Common myeloid progenitor, CD34-positive (primary cell): ENCODE results near the gene ITGA6.

Source experiments
- CTCF ChIA-PET: fragments of 350-600 bp; sonication (Branson Sonifier 250); formaldehyde crosslinking; loops from one replicate; lab custom pipeline; 2021; ENCODE audit warnings: antibody characterized with exemption; lab: Charles Lee
- POLR2A ChIA-PET: fragments of 350-600 bp; sonication (Branson Sonifier 250); formaldehyde crosslinking; loops from one replicate; lab custom pipeline; 2021; ENCODE audit warnings: antibody characterized with exemption; lab: Charles Lee
- DNase-seq, 3 donors: peaks; one replicate each; pipeline versions ENCODE4 v3.0.0 to v3.0.0-alpha.2; 2013
- H3K27ac ChIP-seq, 2 experiments: 1 replicate in 1 of 2; 2 replicates in 1 of 2; pipeline ENCODE4 v1.7.0; 2013; ENCODE audit warnings: inconsistent platforms in 2 of 2, low read length in 2 of 2, mild to moderate bottlenecking in 2 of 2, low read depth in 1 of 2, moderate library complexity in 1 of 2; ENCODE audit not compliant: severe bottlenecking in 2 of 2, insufficient read depth in 1 of 2, poor library complexity in 1 of 2
- H3K27me3 ChIP-seq, 5 experiments: replicated peaks in 2 of 5; 1 replicate in 3 of 5; 2 replicates in 2 of 5; pipeline versions ENCODE4 v1.6.1 to v1.7.0; 2013; ENCODE audit warnings: low read length in 4 of 5, mild to moderate bottlenecking in 2 of 5, moderate library complexity in 2 of 5, inconsistent platforms in 1 of 5; ENCODE audit not compliant: insufficient read depth in 5 of 5, control insufficient read depth in 4 of 5
- H3K36me3 ChIP-seq, 4 experiments: 1 replicate in 2 of 4; 2 replicates in 2 of 4; pipeline versions ENCODE4 v1.6.1 to v1.7.0; 2013; ENCODE audit warnings: low read length in 3 of 4, control low read depth in 1 of 4, mild to moderate bottlenecking in 1 of 4; ENCODE audit not compliant: control insufficient read depth in 4 of 4, insufficient read depth in 4 of 4
- H3K4me1 ChIP-seq, 4 experiments: 1 replicate in 3 of 4; 2 replicates in 1 of 4; pipeline versions ENCODE4 v1.6.1 to v1.7.1; 2013; ENCODE audit warnings: low read length in 3 of 4, mild to moderate bottlenecking in 3 of 4, control low read depth in 1 of 4, inconsistent platforms in 1 of 4, moderate library complexity in 1 of 4; ENCODE audit not compliant: control insufficient read depth in 4 of 4, insufficient read depth in 4 of 4; ENCODE audit errors: control extremely low read depth in 1 of 4
- H3K4me3 ChIP-seq, 7 experiments: 1 replicate in 4 of 7; 2 replicates in 3 of 7; pipeline versions ENCODE4 v1.5.1 to v1.7.0; 2013; ENCODE audit warnings: mild to moderate bottlenecking in 7 of 7, low read length in 6 of 7, moderate library complexity in 6 of 7, inconsistent platforms in 2 of 7, low read depth in 2 of 7, control low read depth in 1 of 7; ENCODE audit not compliant: insufficient read depth in 4 of 7, control insufficient read depth in 1 of 7; ENCODE audit errors: extremely low read depth in 1 of 7
- H3K9me3 ChIP-seq, 5 experiments: 1 replicate in 4 of 5; 2 replicates in 1 of 5; pipeline versions ENCODE4 v1.6.1 to v1.7.1; 2013; ENCODE audit warnings: low read length in 4 of 5, mild to moderate bottlenecking in 2 of 5, inconsistent platforms in 1 of 5, low read depth in 1 of 5, moderate library complexity in 1 of 5; ENCODE audit not compliant: control insufficient read depth in 4 of 5, insufficient read depth in 2 of 5; ENCODE audit errors: control extremely low read depth in 1 of 5
- WGBS: methylation state at CpG from one replicate; pipeline ENCODE4 v1.1.5; 2013; ENCODE audit not compliant: insufficient coverage; 5-methylcytosine and 5-hydroxymethylcytosine counted together

The ITGA6 gene

GRCh38 chr2:172484253-172484652 lies 56.9 kb downstream of the ITGA6 start:
- Histone ChIP-seq H3K27me3 (no peaks in the 10 kb centered on the region), H3K36me3 (peaks cover 10 to 75% (median 42%) of the 10 kb centered on the region in 4 experiments), H3K27ac (no peak overlapping the region), H3K4me3 (no peak overlapping the region), H3K4me1 (no peaks in the 10 kb centered on the region), H3K9me3 (no peaks in the 10 kb centered on the region)
- POLR2A ChIA-PET, result no interaction called here
- CTCF ChIA-PET, result interaction anchor here (0.7 to 3.9 kb wide), 12 partner anchors 9 to 779 kb away, joined by 3 to 23 read pairs (median 4); partner anchors contain the start of gene DLX1
- DNase-seq, result peak; percentile 40 to 67 (median 50)
- 47% methylated on average over 4 of the region's 4 CpGs for WGBS

GRCh38 chr2:172484706-172485105 lies 57.3 kb downstream of the ITGA6 start:
- DNase-seq, result no peak
- ChIA-PET CTCF (interaction anchor here (0.7 to 3.9 kb wide), 12 partner anchors 8 to 779 kb away, joined by 3 to 23 read pairs (median 4); partner anchors contain the start of gene DLX1), POLR2A (no interaction called here)
- no peaks in the 10 kb centered on the region for H3K4me1 ChIP-seq
- H3K27ac ChIP-seq, result no peak overlapping the region
- no peak overlapping the region for H3K4me3 ChIP-seq
- peaks cover 11 to 75% (median 43%) of the 10 kb centered on the region in 4 experiments for H3K36me3 ChIP-seq
- H3K9me3 ChIP-seq, result no peaks in the 10 kb centered on the region
- 100% methylated on average over 2 of the region's 2 CpGs for WGBS
- H3K27me3 ChIP-seq, result no peaks in the 10 kb centered on the region

GRCh38 chr2:172488556-172488955 lies 61.2 kb downstream of the ITGA6 start:
- POLR2A ChIA-PET, result no interaction called here
- DNase-seq, result no peak
- WGBS, result 100% methylated on average over 3 of the region's 3 CpGs

GRCh38 chr2:172489681-172490080 lies 62.3 kb downstream of the ITGA6 start:
- H3K4me3 ChIP-seq, result no peak overlapping the region
- no peak for DNase-seq
- POLR2A ChIA-PET, result no interaction called here
- H3K9me3 ChIP-seq, result no peaks in the 10 kb centered on the region
- H3K27ac ChIP-seq, result no peak overlapping the region
- no peaks in the 10 kb centered on the region for H3K27me3 ChIP-seq
- H3K4me1 ChIP-seq, result no peaks in the 10 kb centered on the region
- CTCF ChIA-PET, result interaction anchor here (1.5 kb wide), 1 partner anchor 14 kb away, joined by 3 read pairs; no protein-coding TSS in a partner anchor
- peaks cover 22 to 91% (median 62%) of the 10 kb centered on the region in 4 experiments for H3K36me3 ChIP-seq

More at GRCh38 chr2:172488556-172488955, 61.2 kb downstream of the ITGA6 start:
- CTCF ChIA-PET, result no interaction called here
- H3K27me3 ChIP-seq, result no peaks in the 10 kb centered on the region
- no peak overlapping the region for H3K4me3 ChIP-seq
- H3K27ac ChIP-seq, result no peak overlapping the region
- no peaks in the 10 kb centered on the region for H3K4me1 ChIP-seq
- no peaks in the 10 kb centered on the region for H3K9me3 ChIP-seq
- H3K36me3 ChIP-seq, result peaks cover 22 to 86% (median 56%) of the 10 kb centered on the region in 4 experiments

- Histone ChIP-seq H3K9me3 (no peaks in the 10 kb centered on the region), H3K27me3 (no peaks in the 10 kb centered on the region), H3K36me3 (peaks cover 17 to 56% (median 38%) of the 10 kb centered on the region in 4 experiments), H3K27ac (no peak overlapping the region), H3K4me1 (peaks cover 0 to 19% (median 15%) of the 10 kb centered on the region in 4 experiments), H3K4me3 (peak overlapping the region in 1 of 7 experiments; percentile 14)
- ChIA-PET CTCF (interaction anchor here (2.3 to 2.9 kb wide), 2 partner anchors 9 to 12 kb away, joined by 5 to 17 read pairs; no protein-coding TSS in a partner anchor), POLR2A (no interaction called here)
- DNase-seq, result peak; percentile 46 to 64 (median 60)
- 0% methylated on average over 1 of the region's 3 CpGs for WGBS
These were observed 68.8 kb downstream of the ITGA6 start for GRCh38 chr2:172496160-172496608.

- Histone ChIP-seq H3K4me3 (no peak overlapping the region), H3K27me3 (no peaks in the 10 kb centered on the region), H3K4me1 (peaks cover 3 to 18% (median 6%) of the 10 kb centered on the region in 4 experiments), H3K9me3 (peaks cover 1 to 11% (median 6%) of the 10 kb centered on the region in 5 experiments), H3K27ac (no peak overlapping the region), H3K36me3 (peaks cover 11 to 26% (median 13%) of the 10 kb centered on the region in 4 experiments)
- ChIA-PET CTCF (no interaction called here), POLR2A (no interaction called here)
- 100% methylated on average over 3 of the region's 4 CpGs for WGBS
- no peak for DNase-seq
These were observed 79.8 kb downstream of the ITGA6 start for GRCh38 chr2:172507199-172507598.

- Histone ChIP-seq H3K4me1 (peaks cover 3 to 29% (median 10%) of the 10 kb centered on the region in 4 experiments), H3K4me3 (peak overlapping the region in 2 of 7 experiments; percentile 5 to 43), H3K27me3 (no peaks in the 10 kb centered on the region), H3K27ac (no peak overlapping the region), H3K9me3 (peaks cover 2 to 30% (median 21%) of the 10 kb centered on the region in 5 experiments), H3K36me3 (peaks cover 4 to 7% (median 6%) of the 10 kb centered on the region in 4 experiments)
- peak; percentile 63 to 87 (median 67) for DNase-seq
- 0% methylated on average over 1 of the region's 6 CpGs for WGBS
- CTCF ChIA-PET, result no interaction called here
- POLR2A ChIA-PET, result no interaction called here
These were observed 82.7 kb downstream of the ITGA6 start for GRCh38 chr2:172510088-172510487.
